OCI-LY7 (cell line): ENCODE measurements around the gene KLHL28.

Experiments
- EZH2phosphoT487 ChIP-seq: fragments of 200-600 bp; sonication (generic); IDR thresholded peaks from 2 replicates; pipeline ENCODE4 v1.6.1; 2018; ENCODE audit warnings: low read depth, borderline replicate concordance, mild to moderate bottlenecking, mixed run types, antibody characterized with exemption, low read length, moderate library complexity, mixed read lengths
- TF ChIP-seq, protein P1 (sequence below): fragments of 200-600 bp; sonication (generic); conservative IDR thresholded peaks from 2 replicates; pipeline ENCODE4 v1.5.1; 2014; ENCODE audit warnings: mild to moderate bottlenecking, antibody characterized with exemption, low read length, moderate library complexity, mixed read lengths

DNA sequence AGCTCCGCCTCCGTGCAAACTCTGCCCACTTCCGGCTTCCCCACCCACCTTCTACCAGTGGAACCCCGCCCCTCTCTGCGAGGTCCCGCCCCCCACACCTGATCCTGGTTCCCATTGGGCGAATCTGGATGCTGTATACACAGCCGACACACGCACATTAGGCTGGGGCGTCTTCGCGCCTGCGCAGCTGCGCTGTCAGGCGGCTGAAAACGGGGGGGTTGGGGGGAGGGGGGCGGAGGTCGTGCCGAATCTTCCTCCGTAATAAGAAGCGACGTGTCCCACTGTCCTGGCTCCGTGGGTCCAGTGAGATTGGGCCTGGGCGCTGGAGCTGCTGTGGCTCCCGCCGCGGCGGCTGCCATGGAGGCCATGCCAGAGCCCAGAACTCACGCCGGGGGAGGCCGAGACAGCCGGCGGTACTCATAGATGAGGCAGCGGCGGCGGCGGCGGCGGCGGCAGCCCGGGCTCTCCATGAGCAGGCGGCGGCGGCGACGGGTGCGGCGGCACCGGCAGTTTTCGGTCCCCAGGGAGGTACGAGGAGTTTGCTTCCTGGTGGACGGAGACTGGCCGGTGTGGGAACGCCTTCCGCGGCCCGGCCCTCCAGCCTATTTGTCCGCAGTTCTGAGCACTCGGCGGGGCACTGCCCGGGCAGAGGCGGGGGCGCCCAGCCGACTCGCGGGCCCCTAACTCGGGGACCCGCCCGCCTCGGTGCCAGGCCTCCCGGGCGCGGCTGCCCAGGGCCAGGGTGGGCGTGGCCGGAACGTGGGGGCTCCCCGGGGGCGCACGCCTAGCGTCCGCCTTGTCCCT lies 64.5 kb downstream of the KLHL28 start:
- TF ChIP-seq, protein P1, sequence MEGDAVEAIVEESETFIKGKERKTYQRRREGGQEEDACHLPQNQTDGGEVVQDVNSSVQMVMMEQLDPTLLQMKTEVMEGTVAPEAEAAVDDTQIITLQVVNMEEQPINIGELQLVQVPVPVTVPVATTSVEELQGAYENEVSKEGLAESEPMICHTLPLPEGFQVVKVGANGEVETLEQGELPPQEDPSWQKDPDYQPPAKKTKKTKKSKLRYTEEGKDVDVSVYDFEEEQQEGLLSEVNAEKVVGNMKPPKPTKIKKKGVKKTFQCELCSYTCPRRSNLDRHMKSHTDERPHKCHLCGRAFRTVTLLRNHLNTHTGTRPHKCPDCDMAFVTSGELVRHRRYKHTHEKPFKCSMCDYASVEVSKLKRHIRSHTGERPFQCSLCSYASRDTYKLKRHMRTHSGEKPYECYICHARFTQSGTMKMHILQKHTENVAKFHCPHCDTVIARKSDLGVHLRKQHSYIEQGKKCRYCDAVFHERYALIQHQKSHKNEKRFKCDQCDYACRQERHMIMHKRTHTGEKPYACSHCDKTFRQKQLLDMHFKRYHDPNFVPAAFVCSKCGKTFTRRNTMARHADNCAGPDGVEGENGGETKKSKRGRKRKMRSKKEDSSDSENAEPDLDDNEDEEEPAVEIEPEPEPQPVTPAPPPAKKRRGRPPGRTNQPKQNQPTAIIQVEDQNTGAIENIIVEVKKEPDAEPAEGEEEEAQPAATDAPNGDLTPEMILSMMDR, result no peak
- TF ChIP-seq EZH2phosphoT487, result no peak
